Skeletal muscle satellite cell (primary cell): Measurements from ENCODE around the gene THOC5. TPM values are rescaled to one million over a fixed set of nuclear protein-coding genes. Genes with fewer than 3 reads are reported as not detected.
"Not testable (repeated sequence)": the region's sequence is repeated elsewhere in the genome, so short reads cannot be mapped to it uniquely, and the experiment has no call there.

Source experiments
- H3K27me3 ChIP-seq: 2 replicates; pipeline ENCODE4 v1.7.0; 2013; ENCODE audit warnings: low read length; ENCODE audit not compliant: control insufficient read depth, insufficient read depth
- H3K36me3 ChIP-seq: 2 replicates; pipeline ENCODE4 v1.7.0; 2013; ENCODE audit warnings: mild to moderate bottlenecking, control low read depth, low read length; ENCODE audit not compliant: insufficient read depth
- H3K4me1 ChIP-seq: 2 replicates; pipeline ENCODE4 v1.7.0; 2013; ENCODE audit warnings: low read length; ENCODE audit not compliant: control insufficient read depth, insufficient read depth
- H3K4me2 ChIP-seq: 2 replicates; pipeline ENCODE4 v1.7.0; 2013; ENCODE audit warnings: mild to moderate bottlenecking, low read length
- H3K4me3 ChIP-seq: 2 replicates; pipeline ENCODE4 v1.7.0; 2013; ENCODE audit warnings: low read length
- H3K9ac ChIP-seq: 2 replicates; pipeline ENCODE4 v1.7.0; 2013; ENCODE audit warnings: mild to moderate bottlenecking, low read depth, low read length, moderate library complexity
- H3K9me3 ChIP-seq: replicated peaks from 2 replicates; pipeline ENCODE4 v1.7.0; 2013; ENCODE audit warnings: mild to moderate bottlenecking, control low read depth, low read length
- total RNA-seq: library from RNA; depleted of rRNA; stranded (reverse); fragments of >200 nt; gene quantifications from 2 replicates; pipeline ENCODE4 v1.2.3, GENCODE V29; 2012; rRNA removed

Gene THOC5
- 36.0 and 38.0 TPM in 2 replicates for total RNA-seq

DNA sequence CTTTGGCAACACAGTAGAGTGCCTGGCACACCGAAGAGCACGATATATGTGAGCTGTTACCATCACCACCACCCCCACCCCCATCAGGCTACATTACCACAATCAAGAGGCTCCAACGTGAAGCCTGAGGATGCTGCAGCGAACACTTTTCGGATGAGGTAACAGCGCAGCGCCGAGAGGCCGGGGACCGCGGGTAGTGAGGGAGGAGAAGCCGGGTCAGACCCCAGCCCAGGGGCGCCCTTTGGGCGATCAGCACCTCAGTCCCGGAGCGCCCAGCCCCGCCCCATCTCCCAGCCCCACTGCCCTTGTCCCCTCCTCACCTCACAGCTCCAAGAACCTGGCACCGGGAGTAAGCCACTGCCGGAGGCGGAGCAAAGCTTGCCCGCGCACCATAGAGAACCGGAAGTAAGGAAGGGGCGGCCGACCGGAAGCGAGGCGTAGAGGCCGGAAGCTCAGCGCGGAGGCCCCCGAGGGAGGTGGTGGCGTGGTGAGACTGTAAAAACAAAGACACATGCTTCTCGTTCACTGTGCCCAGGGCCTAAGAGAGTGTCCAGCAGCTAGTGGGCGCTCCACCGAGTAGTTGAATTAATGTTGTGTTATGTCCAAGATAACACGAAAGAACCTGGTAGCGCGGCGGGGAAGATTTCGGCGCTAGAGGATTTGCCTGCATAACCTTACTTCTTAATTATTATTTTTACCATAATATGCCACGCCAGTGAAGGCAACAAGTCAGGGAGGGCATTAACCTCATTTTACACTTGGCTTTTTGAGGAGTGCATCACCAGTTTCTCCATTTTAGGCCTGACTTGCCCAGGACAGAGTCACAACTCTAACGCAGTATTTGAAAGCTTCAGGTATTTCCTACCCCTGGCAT is at the start of gene THOC5:
Gene THOC5, minus strand, starts transcription at position 407 of the 874 bp plus-strand sequence. CDS start 4,610 bp downstream, outside the sequence.
- peak within 1 kb of the TSS; percentile 87 for H3K9ac ChIP-seq
- H3K4me1 ChIP-seq: peaks cover 9% of the 10 kb centered on the region
- peaks cover 18% of the 10 kb centered on the region for H3K36me3 ChIP-seq
- peak within 1 kb of the TSS; percentile 80 for H3K4me2 ChIP-seq
- no peaks in the 10 kb centered on the region for H3K9me3 ChIP-seq
- peak within 1 kb of the TSS; percentile 87 for H3K4me3 ChIP-seq
- no peaks in the 10 kb centered on the region for H3K27me3 ChIP-seq

DNA sequence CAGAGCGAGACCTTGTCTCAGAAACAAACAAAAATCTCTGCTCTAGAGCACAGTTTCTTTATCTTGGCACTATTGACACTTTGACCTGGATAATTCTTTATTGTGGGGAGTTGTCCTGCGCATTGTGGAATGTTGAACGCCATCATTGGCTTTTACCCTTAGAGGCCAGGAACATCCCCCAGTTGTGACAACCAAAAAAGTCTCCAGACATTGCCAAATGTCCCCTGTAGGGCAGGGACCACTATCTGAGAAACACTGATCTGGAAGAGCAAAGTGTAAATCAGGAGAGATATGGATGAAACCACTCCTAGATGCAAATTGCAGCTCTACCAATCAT is 45.1 kb upstream of the THOC5 start:
- H3K9me3 ChIP-seq: no peaks in the 10 kb centered on the region
- no peak overlapping the region for H3K4me3 ChIP-seq
- no peaks in the 10 kb centered on the region for H3K27me3 ChIP-seq
- no peaks in the 10 kb centered on the region for H3K36me3 ChIP-seq
- H3K4me1 ChIP-seq: peaks cover 3% of the 10 kb centered on the region
- no peak overlapping the region for H3K9ac ChIP-seq
- no peak overlapping the region for H3K4me2 ChIP-seq

GRCh38 chr22:29597871-29598683 is 44.5 kb upstream of the THOC5 start:
- not testable (repeated sequence) for H3K4me3 ChIP-seq, H3K4me2 ChIP-seq, H3K36me3 ChIP-seq, H3K4me1 ChIP-seq, H3K9me3 ChIP-seq, H3K9ac ChIP-seq, H3K27me3 ChIP-seq

DNA sequence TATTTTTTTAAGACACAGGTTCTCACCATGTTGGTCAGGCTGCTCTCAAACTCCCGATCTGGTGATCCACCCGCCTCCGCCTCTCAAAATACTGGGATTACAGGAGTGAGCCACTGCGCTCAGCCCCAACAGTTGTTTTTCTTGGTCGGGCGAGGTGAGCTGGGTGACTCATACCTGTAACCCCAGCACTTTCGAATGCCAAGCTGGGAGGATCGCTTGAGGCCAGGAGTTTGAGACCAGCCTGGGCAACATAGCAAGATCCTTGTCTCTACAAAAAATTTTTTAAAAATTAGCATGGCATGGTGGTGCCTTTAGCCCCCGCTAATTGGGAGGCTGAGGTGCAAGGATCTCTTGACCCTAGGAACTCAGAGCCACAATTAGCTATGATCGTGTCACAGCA is 42.9 kb upstream of the THOC5 start:
- Histone ChIP-seq H3K36me3 (no peaks in the 10 kb centered on the region), H3K9me3 (no peaks in the 10 kb centered on the region), H3K4me1 (no peaks in the 10 kb centered on the region), H3K4me2 (no peak overlapping the region), H3K4me3 (no peak overlapping the region), H3K27me3 (no peaks in the 10 kb centered on the region), H3K9ac (no peak overlapping the region)

DNA sequence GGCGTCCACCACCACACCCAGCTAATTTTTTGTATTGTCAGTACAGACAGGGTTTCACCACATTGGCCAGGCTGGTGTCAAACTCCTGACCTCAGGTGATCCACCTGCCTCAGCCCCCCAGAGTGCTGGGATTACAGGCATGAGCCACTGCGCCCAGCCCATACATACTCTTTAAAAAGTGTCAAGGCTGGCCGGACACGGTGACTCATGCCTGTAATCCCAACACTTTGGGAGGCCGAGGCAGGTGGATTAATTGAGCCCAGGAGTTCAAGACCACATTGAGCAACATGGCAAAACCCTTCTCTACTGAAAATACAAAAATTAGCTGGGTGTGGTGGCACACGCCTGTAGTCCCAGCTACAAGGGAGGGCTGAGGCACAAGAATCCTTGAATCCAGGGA is 40.9 kb upstream of the THOC5 start:
- H3K4me3 ChIP-seq, H3K9ac ChIP-seq, H3K4me2 ChIP-seq, H3K27me3 ChIP-seq, H3K36me3 ChIP-seq, H3K9me3 ChIP-seq, H3K4me1 ChIP-seq: not testable (repeated sequence)

DNA sequence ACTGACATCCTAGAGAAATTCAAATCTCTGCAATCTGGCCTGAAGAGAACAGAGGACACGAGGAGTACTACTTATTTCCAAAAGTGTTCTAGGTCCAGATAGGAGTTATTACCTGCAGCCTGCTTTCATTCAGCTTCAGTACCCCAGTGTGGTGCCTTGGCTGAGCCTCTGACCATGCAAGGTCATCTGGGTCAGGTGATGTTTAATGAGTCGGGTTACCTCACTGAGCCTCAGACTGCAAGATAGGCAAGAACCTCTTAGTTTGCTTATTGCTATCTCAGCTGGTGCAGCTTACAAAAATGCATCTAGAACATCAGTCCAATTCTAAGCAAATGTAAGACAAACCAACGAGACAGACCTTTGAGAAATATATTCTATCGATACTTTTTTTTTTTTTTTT is 40.4 kb upstream of the THOC5 start:
- Histone ChIP-seq H3K4me3 (no peak overlapping the region), H3K36me3 (no peaks in the 10 kb centered on the region)

DNA sequence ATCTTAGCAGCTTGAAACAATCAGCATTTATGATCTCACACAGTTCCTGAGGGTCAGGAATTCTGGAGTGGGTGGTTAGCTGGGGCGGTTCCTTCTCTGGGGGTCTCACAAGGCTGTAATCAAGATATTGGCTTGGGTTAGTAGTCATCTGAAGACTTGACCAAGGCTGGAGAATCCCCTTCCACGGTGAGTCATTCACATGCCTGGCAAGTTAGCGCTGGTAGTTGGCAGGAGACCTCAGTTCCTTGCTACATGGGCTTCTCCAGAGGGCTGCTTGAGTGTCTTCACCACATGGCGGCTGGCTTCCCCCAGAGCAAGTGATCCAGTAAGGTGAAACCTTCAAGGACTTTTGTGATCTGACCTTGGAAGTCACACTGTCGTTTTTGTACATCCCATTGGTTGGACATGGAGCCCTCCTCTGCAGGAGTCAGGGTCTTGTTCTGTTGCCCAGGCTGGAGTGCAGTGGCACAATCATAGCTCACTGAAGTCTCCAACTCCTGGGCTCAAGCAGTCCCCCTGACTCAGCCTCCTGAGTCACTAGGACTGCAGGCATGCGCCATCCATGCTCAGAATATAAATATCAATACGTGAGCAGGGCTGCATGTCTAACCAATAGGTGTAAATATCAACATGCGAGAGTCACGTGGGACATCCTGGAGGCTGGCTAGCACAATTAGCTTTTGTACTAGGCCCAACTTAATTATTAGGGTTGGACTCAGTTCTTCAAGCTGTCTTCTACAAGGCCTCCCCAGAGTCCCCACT is 34.6 kb upstream of the THOC5 start:
- Histone ChIP-seq H3K36me3 (no peaks in the 10 kb centered on the region), H3K9ac (no peak overlapping the region), H3K4me1 (peaks cover 9% of the 10 kb centered on the region), H3K4me2 (no peak overlapping the region), H3K4me3 (no peak overlapping the region), H3K27me3 (no peaks in the 10 kb centered on the region), H3K9me3 (no peaks in the 10 kb centered on the region)

More for the DNA sequence above, 40.4 kb upstream of the THOC5 start:
- Histone ChIP-seq H3K9me3 (no peaks in the 10 kb centered on the region), H3K9ac (no peak overlapping the region), H3K4me2 (no peak overlapping the region), H3K27me3 (no peaks in the 10 kb centered on the region), H3K4me1 (no peaks in the 10 kb centered on the region)

- H3K4me1 ChIP-seq, H3K4me3 ChIP-seq, H3K36me3 ChIP-seq, H3K27me3 ChIP-seq, H3K9me3 ChIP-seq, H3K4me2 ChIP-seq, H3K9ac ChIP-seq: not testable (repeated sequence)
Measured at GRCh38 chr22:29586193-29586705, 32.7 kb upstream of the THOC5 start.

- H3K4me1 ChIP-seq: peaks cover 13% of the 10 kb centered on the region
- H3K9me3 ChIP-seq: no peaks in the 10 kb centered on the region
- no peak overlapping the region for H3K4me3 ChIP-seq
- H3K36me3 ChIP-seq: no peaks in the 10 kb centered on the region
- no peak overlapping the region for H3K9ac ChIP-seq
- no peaks in the 10 kb centered on the region for H3K27me3 ChIP-seq
- no peak overlapping the region for H3K4me2 ChIP-seq
Measured at GRCh38 chr22:29584975-29585374, 31.4 kb upstream of the THOC5 start.

- Histone ChIP-seq H3K4me1 (peaks cover 4% of the 10 kb centered on the region), H3K36me3 (no peaks in the 10 kb centered on the region), H3K4me3 (no peak overlapping the region), H3K9me3 (no peaks in the 10 kb centered on the region), H3K9ac (no peak overlapping the region), H3K27me3 (no peaks in the 10 kb centered on the region), H3K4me2 (peak overlapping the region; percentile 93)
Measured at GRCh38 chr22:29581799-29582198, 28.2 kb upstream of the THOC5 start.

GRCh38 chr22:29580200-29580810 is 26.7 kb upstream of the THOC5 start:
- H3K4me3 ChIP-seq: peak overlapping the region; percentile 86
- H3K9me3 ChIP-seq: no peaks in the 10 kb centered on the region
- H3K4me1 ChIP-seq: peaks cover 4% of the 10 kb centered on the region
- H3K36me3 ChIP-seq: no peaks in the 10 kb centered on the region
- H3K27me3 ChIP-seq: no peaks in the 10 kb centered on the region
- peak overlapping the region; percentile 93 for H3K4me2 ChIP-seq
- H3K9ac ChIP-seq: peak overlapping the region; percentile 75
